Memory B cell (primary cell): Measurements from ENCODE around the gene RBFOX1.

Experiments used
- ATAC-seq: fragments of 150-1000 bp; cut with Tn5 transposase; 2 replicates; pipeline ENCODE4 v1.10.0; 2021; ENCODE audit warnings: low read depth, mild to moderate bottlenecking, moderate library complexity
- DNase-seq, 2 donors: peaks; one replicate each; pipeline ENCODE4 v3.0.0; 2022; ENCODE audit warnings: low spot score in 2 of 2
- H3K27ac Mint-ChIP-seq: one replicate; pipeline ENCODE4 v1.8.0; 2022; ENCODE audit warnings: mild to moderate bottlenecking, moderate library complexity, mixed read lengths
- H3K27me3 Mint-ChIP-seq: one replicate; pipeline ENCODE4 v1.8.0; 2022; ENCODE audit warnings: mixed read lengths
- H3K36me3 Mint-ChIP-seq: one replicate; pipeline ENCODE4 v1.8.0; 2022; ENCODE audit warnings: mild to moderate bottlenecking, mixed read lengths
- H3K4me1 Mint-ChIP-seq: one replicate; pipeline ENCODE4 v1.8.0; 2022; ENCODE audit warnings: mixed read lengths
- H3K4me3 Mint-ChIP-seq: one replicate; pipeline ENCODE4 v1.8.0; 2022; ENCODE audit warnings: mild to moderate bottlenecking, moderate library complexity, mixed read lengths
- H3K9me3 Mint-ChIP-seq: one replicate; pipeline ENCODE4 v1.8.0; 2022; ENCODE audit warnings: mixed read lengths

RBFOX1 gene

DNA sequence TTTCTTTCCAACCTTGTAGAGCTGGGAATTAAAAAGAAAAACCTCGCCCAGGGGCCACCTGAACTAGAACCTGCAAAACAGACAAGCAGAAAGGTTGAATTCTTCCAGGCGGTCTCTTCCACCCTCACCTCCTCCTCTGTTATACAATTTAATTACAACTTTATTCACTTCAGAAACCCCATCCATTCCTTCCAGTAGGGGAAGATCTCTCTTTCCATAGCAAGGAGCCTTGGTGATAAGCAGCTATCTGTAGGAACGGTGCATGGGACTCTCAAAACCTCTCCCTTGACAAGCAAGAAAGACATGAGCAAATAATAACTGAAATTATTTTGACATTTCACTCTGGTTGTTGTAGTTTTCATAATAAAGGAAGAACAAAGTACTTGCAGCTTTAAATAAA, 176.0 kb downstream of the RBFOX1 start:
- Mint-ChIP-seq H3K27ac (no peak overlapping the region), H3K9me3 (peaks cover 2% of the 10 kb centered on the region), H3K4me3 (no peak overlapping the region), H3K4me1 (no peaks in the 10 kb centered on the region), H3K27me3 (no peaks in the 10 kb centered on the region), H3K36me3 (no peaks in the 10 kb centered on the region)
- ATAC-seq (no peak), DNase-seq (no peak)

DNA sequence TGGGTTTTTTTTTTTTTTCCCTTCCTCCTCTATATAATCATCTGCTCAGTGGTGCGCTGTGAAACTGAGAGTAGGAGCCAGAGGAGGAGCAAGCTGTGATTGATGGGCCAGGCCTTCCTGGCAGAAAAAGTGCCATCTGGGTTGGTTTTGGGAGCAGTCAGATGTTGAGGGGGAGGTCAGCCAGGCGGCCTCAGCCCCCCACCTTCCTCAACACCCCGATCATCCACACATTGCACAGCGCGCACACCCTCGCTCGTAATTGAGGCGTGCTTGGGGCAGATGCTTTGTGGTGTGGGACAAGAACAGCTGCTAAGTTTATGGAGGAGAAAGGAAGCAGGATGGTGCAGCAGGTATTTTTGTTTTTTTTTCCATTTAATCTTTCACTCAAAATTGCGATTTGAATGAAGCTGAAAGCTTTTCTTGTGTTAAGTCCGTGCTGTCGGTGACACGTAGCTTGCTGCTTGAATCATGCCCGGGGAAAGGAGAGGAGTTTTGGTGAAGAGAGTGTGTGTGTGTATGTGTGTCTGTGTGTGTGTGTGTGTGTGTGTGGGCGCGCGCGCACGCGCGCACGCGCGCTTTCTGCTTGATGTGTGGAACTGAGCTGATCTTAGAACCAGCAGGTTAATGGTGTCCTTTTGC, 177.4 kb downstream of the RBFOX1 start:
- no peak for DNase-seq
- Mint-ChIP-seq H3K27me3 (no peaks in the 10 kb centered on the region), H3K36me3 (no peaks in the 10 kb centered on the region), H3K4me1 (no peaks in the 10 kb centered on the region), H3K9me3 (peaks cover 4% of the 10 kb centered on the region), H3K27ac (no peak overlapping the region), H3K4me3 (no peak overlapping the region)
- ATAC-seq = no peak

DNA sequence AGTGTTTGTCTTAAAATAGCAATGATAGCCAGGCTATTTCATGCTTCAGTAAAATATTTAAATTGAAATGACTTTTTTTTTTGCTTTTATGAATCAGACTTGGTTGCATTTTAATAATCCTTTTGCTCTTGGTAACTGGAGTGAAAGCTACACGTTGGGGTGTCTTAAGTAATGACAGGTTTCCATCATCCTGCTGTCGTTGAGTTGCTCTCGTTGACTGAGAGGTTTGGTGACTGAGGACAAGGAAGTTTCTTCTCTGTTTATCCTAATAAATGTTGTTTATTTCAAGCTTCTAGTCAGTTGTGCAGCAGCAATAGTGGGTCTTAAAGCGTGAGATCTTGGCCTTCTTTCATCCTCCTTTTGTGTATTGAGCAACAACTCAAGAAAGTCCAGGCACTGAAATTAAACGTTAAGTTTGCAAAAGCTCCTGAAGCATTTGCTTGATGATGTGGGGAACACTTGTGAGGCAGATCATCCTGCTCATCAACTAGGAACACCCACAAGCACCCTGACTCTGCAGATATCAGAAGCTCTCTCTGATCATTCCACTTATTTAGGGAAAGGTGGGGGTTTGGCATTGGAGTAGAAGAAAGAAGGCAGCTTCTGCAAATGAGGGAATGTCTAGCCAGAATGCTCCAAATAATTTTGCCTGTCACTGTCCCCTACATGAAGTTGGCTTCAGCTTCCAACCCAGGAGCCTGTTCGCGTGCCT, 179.1 kb downstream of the RBFOX1 start:
- no peak for DNase-seq
- H3K4me3 Mint-ChIP-seq = no peak overlapping the region
- no peaks in the 10 kb centered on the region for H3K36me3 Mint-ChIP-seq
- no peaks in the 10 kb centered on the region for H3K4me1 Mint-ChIP-seq
- no peaks in the 10 kb centered on the region for H3K27me3 Mint-ChIP-seq
- no peak for ATAC-seq
- peaks cover 2% of the 10 kb centered on the region for H3K9me3 Mint-ChIP-seq
- no peak overlapping the region for H3K27ac Mint-ChIP-seq

DNA sequence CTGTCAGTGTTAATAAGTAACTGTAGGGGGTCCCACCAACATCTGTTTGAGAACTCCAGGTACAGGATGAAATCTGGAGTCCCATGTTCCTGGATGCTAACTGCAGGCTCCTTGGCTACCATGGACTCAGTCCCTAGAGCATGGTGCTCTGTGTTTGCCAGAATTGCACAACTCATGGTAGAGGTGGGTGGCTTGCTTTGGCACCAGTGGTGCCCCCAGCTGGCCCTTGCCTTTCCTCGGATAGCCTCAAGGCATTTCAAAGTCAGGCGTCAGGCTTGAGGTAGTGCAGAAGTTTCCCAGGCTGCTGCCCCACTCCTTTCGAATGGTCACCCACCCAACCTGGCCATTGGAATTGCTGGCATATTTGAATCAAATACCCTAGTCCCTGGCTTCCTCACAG, 179.9 kb downstream of the RBFOX1 start:
- Mint-ChIP-seq H3K27ac (no peak overlapping the region), H3K4me1 (no peaks in the 10 kb centered on the region), H3K4me3 (no peak overlapping the region), H3K27me3 (no peaks in the 10 kb centered on the region), H3K9me3 (peaks cover 3% of the 10 kb centered on the region), H3K36me3 (no peaks in the 10 kb centered on the region)
- no peak for DNase-seq
- no peak for ATAC-seq

DNA sequence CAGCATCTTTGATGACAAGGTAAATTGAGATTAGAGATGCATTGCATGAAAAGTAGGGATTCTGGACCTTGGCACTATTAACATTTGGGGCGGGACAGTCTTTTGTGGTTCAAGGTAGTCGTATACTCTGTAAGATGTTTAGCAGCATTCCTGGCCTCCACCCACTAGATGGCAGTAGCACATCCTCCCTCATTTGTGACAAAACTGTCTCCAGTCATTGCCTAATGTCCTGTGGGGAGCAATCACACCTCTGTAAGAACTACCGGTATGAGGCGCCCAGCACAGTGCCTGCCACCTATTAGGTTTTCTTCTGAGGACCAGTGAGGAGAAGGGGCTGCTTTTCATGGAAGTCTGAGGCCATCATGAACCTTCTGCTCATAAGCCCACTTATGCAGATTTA, 180.8 kb downstream of the RBFOX1 start:
- Mint-ChIP-seq H3K9me3 (peaks cover 3% of the 10 kb centered on the region), H3K27ac (no peak overlapping the region), H3K4me1 (no peaks in the 10 kb centered on the region), H3K36me3 (no peaks in the 10 kb centered on the region), H3K4me3 (no peak overlapping the region), H3K27me3 (no peaks in the 10 kb centered on the region)
- no peak for ATAC-seq
- DNase-seq = no peak

DNA sequence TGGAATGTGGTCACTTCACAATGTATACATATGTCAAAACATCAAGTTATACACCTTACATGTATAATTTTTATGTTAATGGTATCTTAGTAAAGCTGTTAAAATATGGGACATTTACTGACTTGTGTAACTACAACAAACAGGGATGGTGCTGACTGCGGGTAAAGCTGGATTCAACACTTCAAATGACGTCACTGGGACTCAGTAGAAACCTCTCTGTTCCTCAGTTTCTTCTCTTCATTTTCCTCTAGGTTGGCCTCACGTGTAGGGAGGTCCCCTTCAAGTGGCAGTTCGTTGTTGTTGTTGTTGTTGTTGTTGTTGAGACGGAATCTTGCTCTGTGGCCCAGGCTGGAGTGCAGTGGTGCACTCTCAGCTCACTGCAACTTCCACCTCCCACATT, 182.9 kb downstream of the RBFOX1 start:
- no peak for DNase-seq
- Mint-ChIP-seq H3K4me3 (no peak overlapping the region), H3K9me3 (peaks cover 4% of the 10 kb centered on the region), H3K36me3 (no peaks in the 10 kb centered on the region), H3K27ac (no peak overlapping the region), H3K27me3 (no peaks in the 10 kb centered on the region), H3K4me1 (no peaks in the 10 kb centered on the region)
- no peak for ATAC-seq

DNA sequence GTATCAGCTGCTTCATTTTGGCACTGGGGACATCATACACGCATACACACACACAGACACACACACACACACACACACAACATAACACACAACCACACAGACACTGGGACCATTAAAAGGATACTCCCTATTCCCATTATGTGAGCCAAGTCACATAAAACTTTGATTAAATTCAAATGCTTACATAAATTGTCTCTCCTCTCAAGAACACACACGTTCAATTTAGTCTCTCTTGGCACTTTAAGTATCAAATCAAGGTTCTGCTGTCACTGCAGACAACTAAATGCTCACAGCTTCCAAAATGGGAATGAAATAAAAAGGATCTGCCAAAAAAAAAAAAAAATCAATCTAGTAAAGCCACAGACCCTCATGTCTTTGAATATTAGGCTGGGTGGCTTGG, 184.9 kb downstream of the RBFOX1 start:
- ATAC-seq = no peak
- H3K36me3 Mint-ChIP-seq = no peaks in the 10 kb centered on the region
- H3K4me3 Mint-ChIP-seq = no peak overlapping the region
- H3K9me3 Mint-ChIP-seq = peaks cover 8% of the 10 kb centered on the region
- DNase-seq = no peak
- no peaks in the 10 kb centered on the region for H3K27me3 Mint-ChIP-seq
- H3K27ac Mint-ChIP-seq = no peak overlapping the region
- H3K4me1 Mint-ChIP-seq = no peaks in the 10 kb centered on the region

DNA sequence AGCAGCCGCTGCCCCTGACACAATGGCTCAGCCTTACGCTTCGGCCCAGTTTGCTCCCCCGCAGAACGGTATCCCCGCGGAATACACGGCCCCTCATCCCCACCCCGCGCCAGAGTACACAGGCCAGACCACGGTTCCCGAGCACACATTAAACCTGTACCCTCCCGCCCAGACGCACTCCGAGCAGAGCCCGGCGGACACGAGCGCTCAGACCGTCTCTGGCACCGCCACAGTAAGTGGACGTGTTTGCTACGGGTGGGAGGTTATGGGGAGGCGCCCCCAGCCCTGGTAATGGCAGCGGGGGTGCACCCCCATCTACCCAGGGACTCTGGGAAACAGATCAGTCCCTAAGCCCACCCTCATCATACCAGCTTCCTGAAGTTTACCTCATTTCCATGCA, 185.5 kb downstream of the RBFOX1 start:
- Mint-ChIP-seq H3K36me3 (no peaks in the 10 kb centered on the region), H3K9me3 (peaks cover 8% of the 10 kb centered on the region), H3K27me3 (no peaks in the 10 kb centered on the region), H3K27ac (no peak overlapping the region), H3K4me3 (no peak overlapping the region), H3K4me1 (no peaks in the 10 kb centered on the region)
- ATAC-seq (no peak), DNase-seq (no peak)

DNA sequence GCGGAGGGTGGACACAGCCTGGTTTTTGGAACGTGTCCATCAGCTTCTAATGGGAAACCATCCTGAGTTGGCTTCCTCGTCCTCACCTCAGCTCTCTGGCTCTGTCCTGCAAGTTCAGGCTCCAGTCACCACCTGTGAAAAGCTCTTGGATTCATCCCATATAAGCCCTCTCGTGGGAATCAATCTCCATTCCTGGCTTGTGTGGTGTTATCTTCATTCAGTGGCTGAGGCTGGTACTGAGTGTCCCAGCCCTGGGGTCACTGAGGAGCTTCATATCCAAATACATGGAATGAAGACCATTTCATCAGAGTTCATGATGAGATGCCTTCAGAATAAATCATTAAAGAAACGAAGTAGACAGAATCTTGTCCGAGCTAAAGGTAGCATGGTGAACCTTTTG, 189.2 kb downstream of the RBFOX1 start:
- Mint-ChIP-seq H3K4me3 (no peak overlapping the region), H3K4me1 (no peaks in the 10 kb centered on the region), H3K27me3 (no peaks in the 10 kb centered on the region), H3K27ac (no peak overlapping the region), H3K36me3 (no peaks in the 10 kb centered on the region), H3K9me3 (peaks cover 9% of the 10 kb centered on the region)
- ATAC-seq (no peak), DNase-seq (no peak)

DNA sequence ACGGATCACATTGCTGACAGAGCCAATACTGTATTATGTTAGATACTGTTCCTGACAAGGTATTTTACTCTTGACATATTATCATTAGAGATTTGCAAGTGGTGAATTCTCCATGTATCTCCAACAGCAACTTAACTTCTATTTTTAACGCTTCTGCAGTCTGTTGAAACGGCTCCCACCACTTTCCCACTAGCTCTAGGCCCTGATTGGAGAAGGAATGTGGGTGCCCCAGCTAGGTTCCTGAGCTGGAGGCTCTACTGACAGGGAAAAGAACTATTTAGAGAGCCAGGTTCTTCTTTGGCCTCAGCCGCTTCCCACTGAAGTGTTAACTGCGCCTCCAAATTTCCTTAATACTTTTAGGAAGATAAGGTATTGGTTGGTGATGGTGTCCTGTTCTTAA, 191.8 kb downstream of the RBFOX1 start:
- Mint-ChIP-seq H3K36me3 (no peaks in the 10 kb centered on the region), H3K4me3 (no peak overlapping the region), H3K4me1 (no peaks in the 10 kb centered on the region), H3K27me3 (no peaks in the 10 kb centered on the region), H3K27ac (no peak overlapping the region), H3K9me3 (peaks cover 8% of the 10 kb centered on the region)
- DNase-seq = no peak
- no peak for ATAC-seq

DNA sequence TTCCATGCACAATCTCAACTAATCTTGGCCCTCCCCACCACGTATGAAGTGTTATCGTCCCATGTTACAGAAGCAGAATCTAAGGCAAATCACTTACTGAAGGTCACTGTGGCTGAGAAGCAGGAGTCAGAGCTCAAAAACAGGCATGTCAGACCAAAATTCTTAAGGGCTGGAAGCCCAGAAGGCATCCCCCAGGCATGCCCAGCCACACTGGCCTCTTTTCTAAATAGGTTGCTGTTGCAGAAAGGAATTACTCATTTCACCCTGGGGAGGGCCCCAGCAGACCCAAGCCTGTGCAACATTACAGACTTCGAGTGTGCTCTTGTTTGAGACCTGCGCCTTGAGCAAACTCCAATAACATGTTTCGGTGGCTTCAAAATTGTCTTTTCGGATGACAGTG, 194.1 kb downstream of the RBFOX1 start:
- Mint-ChIP-seq H3K27ac (no peak overlapping the region), H3K4me1 (no peaks in the 10 kb centered on the region), H3K27me3 (no peaks in the 10 kb centered on the region), H3K4me3 (no peak overlapping the region), H3K9me3 (peaks cover 2% of the 10 kb centered on the region), H3K36me3 (no peaks in the 10 kb centered on the region)
- DNase-seq (no peak), ATAC-seq (no peak)

DNA sequence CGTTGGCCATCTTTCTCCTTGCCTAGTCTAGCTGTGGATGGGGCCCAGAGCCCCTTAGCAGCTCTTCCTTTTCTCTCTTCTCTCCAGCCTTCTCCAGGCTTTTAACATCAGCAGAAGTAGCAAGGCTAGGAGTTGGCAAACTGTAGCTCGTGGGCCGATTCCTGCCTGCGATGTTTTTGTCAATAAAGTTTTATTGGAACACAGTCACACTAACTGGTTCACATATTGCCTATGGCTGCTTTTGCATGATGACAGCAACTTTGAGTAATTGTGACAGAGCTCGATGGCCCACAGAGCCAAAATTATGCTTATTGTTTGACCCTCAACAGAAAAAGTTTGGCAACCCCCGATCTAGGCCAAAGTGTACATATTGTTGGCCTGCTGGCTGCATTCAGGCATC, 199.9 kb downstream of the RBFOX1 start:
- Mint-ChIP-seq H3K36me3 (no peaks in the 10 kb centered on the region), H3K4me1 (no peaks in the 10 kb centered on the region), H3K27me3 (no peaks in the 10 kb centered on the region), H3K27ac (no peak overlapping the region), H3K4me3 (no peak overlapping the region), H3K9me3 (peaks cover 3% of the 10 kb centered on the region)
- ATAC-seq (no peak), DNase-seq (no peak)

DNA sequence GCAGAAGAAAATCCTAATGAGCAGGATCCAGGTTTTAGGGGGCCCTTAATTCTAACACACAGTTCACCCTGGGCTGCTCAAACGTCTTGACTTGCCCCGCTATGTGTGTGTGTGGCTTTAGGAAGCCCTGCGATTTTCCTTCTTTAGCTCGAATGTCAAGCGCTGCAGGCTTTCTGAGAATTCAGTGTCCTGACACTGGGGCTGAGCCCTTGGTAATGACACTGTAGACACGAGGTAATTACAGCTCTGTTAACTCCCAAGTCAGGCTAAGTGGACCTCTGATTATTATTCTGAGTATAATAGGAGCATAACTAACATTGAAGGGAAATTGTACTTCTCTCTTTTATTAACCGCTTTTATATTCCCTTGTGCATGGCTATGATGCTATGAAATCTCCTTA, 202.1 kb downstream of the RBFOX1 start:
- Mint-ChIP-seq H3K9me3 (peaks cover 8% of the 10 kb centered on the region), H3K27me3 (no peaks in the 10 kb centered on the region), H3K36me3 (no peaks in the 10 kb centered on the region), H3K4me1 (no peaks in the 10 kb centered on the region), H3K27ac (no peak overlapping the region), H3K4me3 (no peak overlapping the region)
- ATAC-seq (no peak), DNase-seq (no peak)

DNA sequence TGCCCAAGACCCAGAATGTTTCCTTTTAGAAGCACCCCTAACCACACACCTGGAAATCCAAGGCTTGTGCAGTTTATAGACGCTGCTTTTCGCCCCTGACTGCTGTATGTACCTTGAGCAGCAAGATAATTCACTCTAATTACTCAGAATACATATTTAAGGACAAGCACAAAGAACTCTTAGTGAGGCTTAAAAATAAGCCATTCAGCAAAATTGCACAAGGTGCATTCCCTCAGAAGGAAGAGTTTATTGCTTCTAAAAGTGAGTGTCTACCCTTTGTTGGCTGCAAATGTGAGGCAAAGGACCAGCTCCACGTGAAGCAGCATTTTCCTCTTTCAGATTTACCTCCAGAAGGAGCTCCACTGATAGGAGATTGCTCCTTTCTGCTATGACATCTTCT, 208.4 kb downstream of the RBFOX1 start:
- DNase-seq (no peak), ATAC-seq (no peak)
- Mint-ChIP-seq H3K4me1 (no peaks in the 10 kb centered on the region), H3K27ac (no peak overlapping the region), H3K9me3 (peaks cover 7% of the 10 kb centered on the region), H3K4me3 (no peak overlapping the region), H3K36me3 (no peaks in the 10 kb centered on the region), H3K27me3 (peaks cover 2% of the 10 kb centered on the region)

DNA sequence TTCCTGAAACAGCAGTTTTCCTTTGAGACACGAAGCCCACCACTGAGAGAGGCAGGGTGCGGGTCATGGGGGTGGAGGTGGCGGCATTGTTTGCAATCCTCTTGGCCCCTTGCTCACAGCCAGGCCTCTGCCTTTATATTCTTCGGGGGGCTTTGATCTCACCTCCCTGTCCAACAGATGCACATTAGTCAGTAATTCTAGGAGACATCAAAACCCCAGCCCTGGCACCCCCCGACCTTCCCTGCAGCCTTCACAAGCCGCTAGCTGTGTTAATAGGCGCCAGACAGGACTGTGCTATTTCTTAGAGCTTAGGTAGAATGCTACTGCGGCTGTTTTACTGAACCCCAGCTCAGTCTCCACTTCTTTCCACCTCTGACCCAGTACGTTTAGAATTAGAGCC, 212.6 kb downstream of the RBFOX1 start:
- H3K9me3 Mint-ChIP-seq = peaks cover 3% of the 10 kb centered on the region
- no peaks in the 10 kb centered on the region for H3K36me3 Mint-ChIP-seq
- ATAC-seq = no peak
- H3K4me1 Mint-ChIP-seq = no peaks in the 10 kb centered on the region
- H3K4me3 Mint-ChIP-seq = no peak overlapping the region
- DNase-seq = no peak
- peaks cover 2% of the 10 kb centered on the region for H3K27me3 Mint-ChIP-seq
- no peak overlapping the region for H3K27ac Mint-ChIP-seq
